ENCODE measurements around the gene GCSAM.
A peak's percentile ranks its signal among the peaks of the same experiment; 100 is the strongest.

Gene GCSAM

DNA sequence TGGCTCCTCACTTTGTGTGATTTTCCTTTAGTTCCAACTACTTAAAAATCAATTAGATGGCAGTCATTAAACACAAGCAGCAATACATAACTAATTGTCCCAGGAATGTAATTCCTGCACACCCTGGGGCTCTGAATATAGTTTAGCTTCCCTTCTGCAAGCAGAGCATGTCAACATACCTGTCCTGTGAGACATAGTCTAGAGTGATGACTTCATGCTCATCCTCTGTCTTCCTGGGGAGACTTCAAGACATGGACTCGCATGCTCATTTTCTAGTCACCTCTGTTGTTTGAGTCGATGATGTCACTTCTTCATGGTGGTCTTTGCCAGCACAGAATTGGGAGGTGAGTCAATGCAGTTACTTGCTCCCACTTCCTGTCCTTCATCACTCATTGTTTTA lies 31.1 kb downstream of the GCSAM start:
- H3K36me3 ChIP-seq (ENCODE audit: insufficient read depth, low read length) = no peaks in the 10 kb centered on the region
- no peak overlapping the region for H2AFZ ChIP-seq (ENCODE audit: low read depth, low read length)
- DNase-seq = no peak
- no peaks in the 10 kb centered on the region for H3K27me3 ChIP-seq (ENCODE audit: insufficient read depth, low read length, poor library complexity)
- 0 out of 3 replicates have a peak, but pooled peaks have one; percentile 19 for ATAC-seq (ENCODE audit: insufficient read depth, low read depth)
- H4K20me1 ChIP-seq (ENCODE audit: insufficient read depth, low read length) = no peaks in the 10 kb centered on the region
- H3K4me3 ChIP-seq (ENCODE audit: low read depth in 1 of 2, low read length in 2 of 2) = no peak overlapping the region
- no peak overlapping the region for H3K27ac ChIP-seq (ENCODE audit: low read length)
- no peak overlapping the region for H3K9ac ChIP-seq (ENCODE audit: low read depth, low read length)
- no peaks in the 10 kb centered on the region for H3K4me1 ChIP-seq (ENCODE audit: insufficient read depth, low read length)
- no peak overlapping the region for H3K4me2 ChIP-seq (ENCODE audit: insufficient read depth, low read length)
- no peaks in the 10 kb centered on the region for H3K79me2 ChIP-seq (ENCODE audit: insufficient read depth, low read length)
- no peaks in the 10 kb centered on the region for H3K9me3 ChIP-seq (ENCODE audit: insufficient read depth, low read length, severe bottlenecking)
- TF ChIP-seq, protein P1, sequence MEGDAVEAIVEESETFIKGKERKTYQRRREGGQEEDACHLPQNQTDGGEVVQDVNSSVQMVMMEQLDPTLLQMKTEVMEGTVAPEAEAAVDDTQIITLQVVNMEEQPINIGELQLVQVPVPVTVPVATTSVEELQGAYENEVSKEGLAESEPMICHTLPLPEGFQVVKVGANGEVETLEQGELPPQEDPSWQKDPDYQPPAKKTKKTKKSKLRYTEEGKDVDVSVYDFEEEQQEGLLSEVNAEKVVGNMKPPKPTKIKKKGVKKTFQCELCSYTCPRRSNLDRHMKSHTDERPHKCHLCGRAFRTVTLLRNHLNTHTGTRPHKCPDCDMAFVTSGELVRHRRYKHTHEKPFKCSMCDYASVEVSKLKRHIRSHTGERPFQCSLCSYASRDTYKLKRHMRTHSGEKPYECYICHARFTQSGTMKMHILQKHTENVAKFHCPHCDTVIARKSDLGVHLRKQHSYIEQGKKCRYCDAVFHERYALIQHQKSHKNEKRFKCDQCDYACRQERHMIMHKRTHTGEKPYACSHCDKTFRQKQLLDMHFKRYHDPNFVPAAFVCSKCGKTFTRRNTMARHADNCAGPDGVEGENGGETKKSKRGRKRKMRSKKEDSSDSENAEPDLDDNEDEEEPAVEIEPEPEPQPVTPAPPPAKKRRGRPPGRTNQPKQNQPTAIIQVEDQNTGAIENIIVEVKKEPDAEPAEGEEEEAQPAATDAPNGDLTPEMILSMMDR (IDR thresholded peaks at IDR 0.05; ENCODE audit: borderline replicate concordance, extremely low read depth, low read length, poor library complexity, severe bottlenecking) = no peak
- no peak for TF ChIP-seq EZH2 (IDR thresholded peaks at IDR 0.05; ENCODE audit: borderline replicate concordance, low read depth, low read length, severe bottlenecking)

DNA sequence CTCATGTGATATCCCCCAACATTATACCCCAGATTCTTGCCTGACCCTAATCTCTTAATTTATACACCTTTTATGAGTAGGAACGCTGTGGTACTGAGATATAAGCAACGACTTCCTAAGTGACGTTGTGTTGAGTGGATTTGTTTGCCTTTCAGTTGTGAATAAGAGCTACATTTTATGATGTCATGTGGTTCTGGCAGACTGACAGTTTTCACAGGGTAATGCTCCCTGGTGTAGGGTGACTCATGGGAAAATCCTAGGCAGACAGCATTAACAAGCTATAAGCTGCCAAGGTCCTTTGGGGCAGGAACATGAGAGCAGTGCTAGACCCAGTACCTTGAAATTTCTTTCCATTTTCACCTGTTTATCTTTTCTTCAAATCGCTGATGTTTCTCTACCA lies 35.7 kb downstream of the GCSAM start:
- H3K9me3 ChIP-seq (ENCODE audit: insufficient read depth, low read length, severe bottlenecking) = no peaks in the 10 kb centered on the region
- H3K9ac ChIP-seq (ENCODE audit: low read depth, low read length) = no peak overlapping the region
- no peak overlapping the region for H3K4me3 ChIP-seq (ENCODE audit: low read depth in 1 of 2, low read length in 2 of 2)
- H3K27ac ChIP-seq (ENCODE audit: low read length) = no peak overlapping the region
- TF ChIP-seq EZH2 (IDR thresholded peaks at IDR 0.05; ENCODE audit: borderline replicate concordance, low read depth, low read length, severe bottlenecking) = no peak
- TF ChIP-seq, protein P1 (IDR thresholded peaks at IDR 0.05; ENCODE audit: borderline replicate concordance, extremely low read depth, low read length, poor library complexity, severe bottlenecking) = no peak
- no peaks in the 10 kb centered on the region for H3K4me1 ChIP-seq (ENCODE audit: insufficient read depth, low read length)
- no peaks in the 10 kb centered on the region for H4K20me1 ChIP-seq (ENCODE audit: insufficient read depth, low read length)
- no peak overlapping the region for H2AFZ ChIP-seq (ENCODE audit: low read depth, low read length)
- DNase-seq (no peak), ATAC-seq (ENCODE audit: insufficient read depth, low read depth) (no peak)
- no peak overlapping the region for H3K4me2 ChIP-seq (ENCODE audit: insufficient read depth, low read length)
- H3K27me3 ChIP-seq (ENCODE audit: insufficient read depth, low read length, poor library complexity) = peaks cover 4% of the 10 kb centered on the region
- no peaks in the 10 kb centered on the region for H3K36me3 ChIP-seq (ENCODE audit: insufficient read depth, low read length)
- no peaks in the 10 kb centered on the region for H3K79me2 ChIP-seq (ENCODE audit: insufficient read depth, low read length)

DNA sequence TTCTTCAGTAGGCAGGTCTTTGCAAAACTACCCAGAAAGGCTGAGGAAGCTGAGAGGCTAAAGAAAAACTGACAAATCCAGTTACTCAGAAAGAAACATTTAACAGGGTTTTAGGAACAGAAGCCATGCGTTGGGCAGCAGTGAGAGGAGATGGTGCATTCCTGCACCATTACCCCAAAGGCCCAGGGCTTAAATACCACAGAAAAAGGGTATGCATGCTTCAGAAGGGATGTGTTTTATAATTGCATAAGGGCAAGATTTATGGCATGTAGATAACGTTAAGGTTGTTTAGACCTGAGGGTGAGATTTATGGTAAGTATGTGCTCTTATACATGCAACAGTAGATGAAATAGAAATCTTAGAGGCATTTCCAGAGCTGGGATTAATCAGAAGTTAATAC lies 36.9 kb downstream of the GCSAM start:
- Histone ChIP-seq H3K4me2 (ENCODE audit: insufficient read depth, low read length) (no peak overlapping the region), H2AFZ (ENCODE audit: low read depth, low read length) (no peak overlapping the region), H3K27ac (ENCODE audit: low read length) (no peak overlapping the region), H3K4me3 (ENCODE audit: low read depth in 1 of 2, low read length in 2 of 2) (no peak overlapping the region), H4K20me1 (ENCODE audit: insufficient read depth, low read length) (no peaks in the 10 kb centered on the region), H3K79me2 (ENCODE audit: insufficient read depth, low read length) (no peaks in the 10 kb centered on the region), H3K9me3 (ENCODE audit: insufficient read depth, low read length, severe bottlenecking) (no peaks in the 10 kb centered on the region), H3K36me3 (ENCODE audit: insufficient read depth, low read length) (no peaks in the 10 kb centered on the region), H3K27me3 (ENCODE audit: insufficient read depth, low read length, poor library complexity) (peaks cover 4% of the 10 kb centered on the region), H3K4me1 (ENCODE audit: insufficient read depth, low read length) (no peaks in the 10 kb centered on the region), H3K9ac (ENCODE audit: low read depth, low read length) (no peak overlapping the region)
- DNase-seq (no peak), ATAC-seq (ENCODE audit: insufficient read depth, low read depth) (no peak)
- TF ChIP-seq, protein P1 (IDR thresholded peaks at IDR 0.05; ENCODE audit: borderline replicate concordance, extremely low read depth, low read length, poor library complexity, severe bottlenecking) = no peak
- TF ChIP-seq EZH2 (IDR thresholded peaks at IDR 0.05; ENCODE audit: borderline replicate concordance, low read depth, low read length, severe bottlenecking) = no peak

DNA sequence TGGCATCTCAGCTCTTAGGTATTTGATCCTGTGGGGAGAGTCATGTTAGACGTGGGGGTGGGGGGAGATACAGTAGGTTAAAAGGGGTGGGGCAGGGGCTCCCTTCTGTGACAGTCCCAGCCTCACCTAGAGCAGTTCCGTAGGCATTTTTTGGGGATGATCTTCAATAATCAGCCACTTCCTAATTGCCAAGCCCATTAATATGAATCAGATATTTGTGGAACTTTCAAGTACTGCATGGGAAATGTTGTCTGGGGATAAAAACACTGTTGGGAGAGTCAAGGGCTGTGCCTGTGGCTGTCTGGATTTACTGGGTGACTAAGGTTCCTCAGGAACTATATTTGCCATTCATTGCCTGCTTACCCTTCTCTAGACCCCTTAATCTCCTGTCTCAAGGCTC lies 37.3 kb downstream of the GCSAM start:
- no peak for TF ChIP-seq EZH2 (IDR thresholded peaks at IDR 0.05; ENCODE audit: borderline replicate concordance, low read depth, low read length, severe bottlenecking)
- TF ChIP-seq, protein P1 (IDR thresholded peaks at IDR 0.05; ENCODE audit: borderline replicate concordance, extremely low read depth, low read length, poor library complexity, severe bottlenecking) = no peak
- Histone ChIP-seq H3K4me1 (ENCODE audit: insufficient read depth, low read length) (no peaks in the 10 kb centered on the region), H3K36me3 (ENCODE audit: insufficient read depth, low read length) (no peaks in the 10 kb centered on the region), H3K27ac (ENCODE audit: low read length) (no peak overlapping the region), H3K4me3 (ENCODE audit: low read depth in 1 of 2, low read length in 2 of 2) (no peak overlapping the region), H3K4me2 (ENCODE audit: insufficient read depth, low read length) (no peak overlapping the region), H3K9me3 (ENCODE audit: insufficient read depth, low read length, severe bottlenecking) (no peaks in the 10 kb centered on the region), H3K9ac (ENCODE audit: low read depth, low read length) (no peak overlapping the region), H3K27me3 (ENCODE audit: insufficient read depth, low read length, poor library complexity) (peaks cover 4% of the 10 kb centered on the region), H2AFZ (ENCODE audit: low read depth, low read length) (no peak overlapping the region), H3K79me2 (ENCODE audit: insufficient read depth, low read length) (no peaks in the 10 kb centered on the region), H4K20me1 (ENCODE audit: insufficient read depth, low read length) (no peaks in the 10 kb centered on the region)
- no peak for ATAC-seq (ENCODE audit: insufficient read depth, low read depth)
- DNase-seq = no peak
